ENCODE data around the gene CYP17A1. TPM values are rescaled to one million over a fixed set of nuclear protein-coding genes. Genes with fewer than 3 reads are reported as not detected.
A peak's percentile ranks its signal among the peaks of the same experiment; 100 is the strongest.

The CYP17A1 gene
- total RNA-seq, 4 donors from 2014 or later: 4.0 to 29.1 (median 15.9) TPM

- WGBS, 2 donors: 59 to 60% methylated on average over 2 of the region's 2 CpGs
- TF ChIP-seq POLR2A (IDR thresholded peaks at IDR 0.05): no peak
- TF ChIP-seq CTCF (IDR thresholded peaks at IDR 0.05): no peak
- no peak for DNase-seq
- Histone ChIP-seq H3K4me3 (replicated peaks in 1 of 3) (no peak overlapping the region), H3K27ac (peak overlapping the region; percentile 21 to 32 (median 26)), H3K9me3 (no peaks in the 10 kb centered on the region), H3K36me3 (peaks cover under 1 to 3% of the 10 kb centered on the region in 2 donors), H3K27me3 (no peaks in the 10 kb centered on the region), H3K4me1 (peaks cover 48 to 53% of the 10 kb centered on the region in 2 donors)
- intact Hi-C loops (cut with DNase I): no loop called here
Observed at GRCh38 chr10:102804382-102805055, 32.7 kb downstream of the CYP17A1 start.

- Histone ChIP-seq H3K4me1 (peaks cover 57 to 66% of the 10 kb centered on the region in 2 donors), H3K27me3 (no peaks in the 10 kb centered on the region), H3K36me3 (peaks cover 9 to 18% of the 10 kb centered on the region in 2 donors), H3K9me3 (no peaks in the 10 kb centered on the region), H3K27ac (peak overlapping the region; percentile 41 to 71 (median 60)), H3K4me3 (replicated peaks in 1 of 3) (no peak overlapping the region)
- intact Hi-C loops (cut with DNase I): no loop called here
- WGBS, 2 donors: 50 to 61% methylated on average over 6 of the region's 6 CpGs
- peak in 1 of 6 experiments; percentile 8 for TF ChIP-seq CTCF (IDR thresholded peaks at IDR 0.05)
- no peak for TF ChIP-seq POLR2A (IDR thresholded peaks at IDR 0.05)
- DNase-seq: no peak
Observed at GRCh38 chr10:102802920-102803534, 34.2 kb downstream of the CYP17A1 start.

- H3K4me1 ChIP-seq: peaks cover 60 to 75% of the 10 kb centered on the region in 2 donors
- no peak overlapping the region for H3K4me3 ChIP-seq (replicated peaks in 1 of 3)
- H3K27me3 ChIP-seq: no peaks in the 10 kb centered on the region
- peak overlapping the region; percentile 41 to 71 (median 60) for H3K27ac ChIP-seq
- H3K9me3 ChIP-seq: no peaks in the 10 kb centered on the region
- intact Hi-C loops (cut with DNase I): no loop called here
- DNase-seq: no peak
- peaks cover 11 to 20% of the 10 kb centered on the region in 2 donors for H3K36me3 ChIP-seq
- TF ChIP-seq POLR2A (IDR thresholded peaks at IDR 0.05): no peak
- TF ChIP-seq CTCF (IDR thresholded peaks at IDR 0.05): no peak
- WGBS, 2 donors: 52 to 59% methylated on average over 3 of the region's 3 CpGs
Observed at GRCh38 chr10:102801978-102802377, 35.2 kb downstream of the CYP17A1 start.

GRCh38 chr10:102801496-102801895, 35.7 kb downstream of the CYP17A1 start:
- Histone ChIP-seq H3K4me3 (replicated peaks in 1 of 3) (no peak overlapping the region), H3K27ac (peak overlapping the region; percentile 67 to 86 (median 84)), H3K27me3 (no peaks in the 10 kb centered on the region), H3K36me3 (peaks cover 11 to 20% of the 10 kb centered on the region in 2 donors), H3K9me3 (no peaks in the 10 kb centered on the region), H3K4me1 (peaks cover 63 to 77% of the 10 kb centered on the region in 2 donors)
- no peak for DNase-seq
- WGBS, 2 donors: 36 to 50% methylated on average over 2 of the region's 2 CpGs
- TF ChIP-seq CTCF (IDR thresholded peaks at IDR 0.05) (no peak), POLR2A (IDR thresholded peaks at IDR 0.05) (peak in 1 of 2 donors; percentile 14)
- intact Hi-C loops (cut with DNase I): no loop called here
